Activated CD4-positive, alpha-beta T cell treated with anti-CD3 and anti-CD28 coated beads for 36 hours (primary cell): ENCODE data around the gene PEX11A. TPM values are rescaled to one million over a fixed set of nuclear protein-coding genes. Genes with fewer than 3 reads are reported as not detected.
A peak's percentile ranks its signal among the peaks of the same experiment; 100 is the strongest.

Experiments
- ATAC-seq: fragments of 200-7000 bp; cut with Tn5 transposase; one replicate; pipeline ENCODE4 v1.10.0; 2021; ENCODE audit warnings: mild to moderate bottlenecking, moderate library complexity
- CTCF ChIA-PET: fragments of 350-600 bp; sonication (Branson Sonifier 250); formaldehyde crosslinking; loops from one replicate; lab custom pipeline; 2021; ENCODE audit warnings: antibody characterized with exemption; lab: Charles Lee
- POLR2A ChIA-PET: fragments of 350-600 bp; sonication (Branson Sonifier 250); formaldehyde crosslinking; loops from one replicate; lab custom pipeline; 2021; ENCODE audit warnings: antibody characterized with exemption, inconsistent platforms; lab: Charles Lee
- DNase-seq: peaks from one replicate; pipeline ENCODE4 v3.0.0-alpha.2; 2020
- H3K27ac Mint-ChIP-seq: one replicate; pipeline ENCODE4 v1.8.0; 2021; ENCODE audit warnings: mixed read lengths
- H3K27me3 Mint-ChIP-seq: one replicate; pipeline ENCODE4 v1.8.0; 2021; ENCODE audit warnings: mixed read lengths
- H3K36me3 Mint-ChIP-seq: one replicate; pipeline ENCODE4 v1.8.0; 2021; ENCODE audit warnings: low read depth, mixed read lengths
- H3K4me1 Mint-ChIP-seq: one replicate; pipeline ENCODE4 v1.8.0; 2021; ENCODE audit warnings: mixed read lengths
- H3K4me3 Mint-ChIP-seq: one replicate; pipeline ENCODE4 v1.8.0; 2021; ENCODE audit warnings: mild to moderate bottlenecking, moderate library complexity, mixed read lengths
- H3K9me3 Mint-ChIP-seq: one replicate; pipeline ENCODE4 v1.8.0; 2021; ENCODE audit warnings: low read depth, mixed read lengths
- intact Hi-C, 2 experiments: fragments of 100-400 bp; cut with DNase I in 1 of 2; cut with micrococcal nuclease in 1 of 2; formaldehyde crosslinking; loops; one replicate each; pipeline versions ENCODE4 v1.14.2 to v1.15.1; 2022 to 2024; cut with DNase I, micrococcal nuclease
- total RNA-seq, 2 experiments: library from RNA; stranded (reverse); gene quantifications; one replicate each; pipeline ENCODE4 v1.2.3, GENCODE V29; 2021

The PEX11A gene
- total RNA-seq, 2 experiments from 2014 or later, result 4.7 to 5.3 TPM

- DNase-seq (no peak), ATAC-seq (no peak)
- peaks cover 14% of the 10 kb centered on the region for H3K27me3 Mint-ChIP-seq
- no peaks in the 10 kb centered on the region for H3K36me3 Mint-ChIP-seq
- H3K27ac Mint-ChIP-seq, result no peak overlapping the region
- CTCF ChIA-PET, result interaction anchor here (0.7 kb wide), 1 partner anchor 33 kb away, joined by 3 read pairs; no protein-coding TSS in a partner anchor
- H3K4me1 Mint-ChIP-seq, result peaks cover 1% of the 10 kb centered on the region
- POLR2A ChIA-PET, result no interaction called here
- intact Hi-C loops, result no loop called here
- no peak overlapping the region for H3K4me3 Mint-ChIP-seq
- H3K9me3 Mint-ChIP-seq, result no peaks in the 10 kb centered on the region
Measured at GRCh38 chr15:89666858-89667705, 23.5 kb downstream of the PEX11A start.

GRCh38 chr15:89666184-89666857 is 24.2 kb downstream of the PEX11A start:
- Mint-ChIP-seq H3K4me3 (no peak overlapping the region), H3K4me1 (peaks cover 1% of the 10 kb centered on the region), H3K36me3 (no peaks in the 10 kb centered on the region), H3K9me3 (no peaks in the 10 kb centered on the region), H3K27me3 (peaks cover 14% of the 10 kb centered on the region), H3K27ac (no peak overlapping the region)
- ChIA-PET POLR2A (no interaction called here), CTCF (interaction anchor here (1.3 kb wide), 1 partner anchor 10 kb away, joined by 3 read pairs; no protein-coding TSS in a partner anchor)
- intact Hi-C loops, result no loop called here
- DNase-seq (no peak), ATAC-seq (no peak)

- H3K36me3 Mint-ChIP-seq, result no peaks in the 10 kb centered on the region
- intact Hi-C loops, result no loop called here
- no peak overlapping the region for H3K27ac Mint-ChIP-seq
- ATAC-seq (peak; percentile 70), DNase-seq (peak; percentile 36)
- H3K27me3 Mint-ChIP-seq, result peaks cover 17% of the 10 kb centered on the region
- peaks cover 1% of the 10 kb centered on the region for H3K4me1 Mint-ChIP-seq
- no peaks in the 10 kb centered on the region for H3K9me3 Mint-ChIP-seq
- POLR2A ChIA-PET, result no interaction called here
- CTCF ChIA-PET, result interaction anchor here (0.8 to 1.3 kb wide), 2 partner anchors 9 to 18 kb away, joined by 3 to 4 read pairs; no protein-coding TSS in a partner anchor
- H3K4me3 Mint-ChIP-seq, result no peak overlapping the region
Measured at GRCh38 chr15:89665449-89666181, 24.9 kb downstream of the PEX11A start.

GRCh38 chr15:89664441-89665350 is 25.9 kb downstream of the PEX11A start:
- ChIA-PET POLR2A (no interaction called here), CTCF (interaction anchor here (0.8 to 1.3 kb wide), 2 partner anchors 8 to 17 kb away, joined by 3 to 4 read pairs; no protein-coding TSS in a partner anchor)

GRCh38 chr15:89662893-89663626 is 27.5 kb downstream of the PEX11A start:
- intact Hi-C loops, result no loop called here
- peaks cover 1% of the 10 kb centered on the region for H3K4me1 Mint-ChIP-seq
- H3K27me3 Mint-ChIP-seq, result peaks cover 29% of the 10 kb centered on the region
- H3K36me3 Mint-ChIP-seq, result peaks cover 2% of the 10 kb centered on the region
- POLR2A ChIA-PET, result no interaction called here
- H3K4me3 Mint-ChIP-seq, result no peak overlapping the region
- DNase-seq, result no peak
- H3K9me3 Mint-ChIP-seq, result no peaks in the 10 kb centered on the region
- CTCF ChIA-PET, result interaction anchor here (1.0 to 1.2 kb wide), 3 partner anchors 8 to 171 kb away, joined by 3 to 4 read pairs (median 3); no protein-coding TSS in a partner anchor
- no peak for ATAC-seq
- no peak overlapping the region for H3K27ac Mint-ChIP-seq

More at GRCh38 chr15:89664441-89665350, 25.9 kb downstream of the PEX11A start:
- H3K27me3 Mint-ChIP-seq, result peaks cover 21% of the 10 kb centered on the region
- H3K27ac Mint-ChIP-seq, result no peak overlapping the region
- H3K4me3 Mint-ChIP-seq, result peak overlapping the region; percentile 42
- DNase-seq (no peak), ATAC-seq (no peak)
- intact Hi-C loops, result no loop called here
- H3K9me3 Mint-ChIP-seq, result no peaks in the 10 kb centered on the region
- H3K4me1 Mint-ChIP-seq, result peaks cover 1% of the 10 kb centered on the region
- H3K36me3 Mint-ChIP-seq, result no peaks in the 10 kb centered on the region

- ChIA-PET CTCF (no interaction called here), POLR2A (interaction anchor here (0.6 kb wide), 1 partner anchor 155 kb away, joined by 4 read pairs; no protein-coding TSS in a partner anchor)
- intact Hi-C loops, result no loop called here
- DNase-seq, result no peak
- H3K4me1 Mint-ChIP-seq, result peaks cover 5% of the 10 kb centered on the region
- no peaks in the 10 kb centered on the region for H3K9me3 Mint-ChIP-seq
- ATAC-seq, result no peak
- H3K27me3 Mint-ChIP-seq, result peaks cover 33% of the 10 kb centered on the region
- H3K27ac Mint-ChIP-seq, result no peak overlapping the region
- H3K4me3 Mint-ChIP-seq, result no peak overlapping the region
- peaks cover 2% of the 10 kb centered on the region for H3K36me3 Mint-ChIP-seq
Measured at GRCh38 chr15:89660556-89660955, 30.0 kb downstream of the PEX11A start.

- Mint-ChIP-seq H3K27me3 (peaks cover 32% of the 10 kb centered on the region), H3K9me3 (no peaks in the 10 kb centered on the region), H3K36me3 (peaks cover 2% of the 10 kb centered on the region), H3K4me1 (peaks cover 10% of the 10 kb centered on the region), H3K27ac (no peak overlapping the region), H3K4me3 (no peak overlapping the region)
- intact Hi-C loops, result no loop called here
- ChIA-PET CTCF (no interaction called here), POLR2A (no interaction called here)
- DNase-seq (no peak), ATAC-seq (no peak)
Measured at GRCh38 chr15:89659295-89659694, 31.3 kb downstream of the PEX11A start.

GRCh38 chr15:89657686-89658200 is 32.8 kb downstream of the PEX11A start:
- H3K36me3 Mint-ChIP-seq, result peaks cover 2% of the 10 kb centered on the region
- no peak for ATAC-seq
- H3K9me3 Mint-ChIP-seq, result no peaks in the 10 kb centered on the region
- H3K27ac Mint-ChIP-seq, result no peak overlapping the region
- H3K4me1 Mint-ChIP-seq, result peaks cover 11% of the 10 kb centered on the region
- H3K4me3 Mint-ChIP-seq, result no peak overlapping the region
- ChIA-PET POLR2A (interaction anchor here (0.7 kb wide), 1 partner anchor 643 kb away, joined by 12 read pairs; no protein-coding TSS in a partner anchor), CTCF (interaction anchor here (1.2 to 2.5 kb wide), 2 partner anchors 15 to 90 kb away, joined by 3 to 7 read pairs; no protein-coding TSS in a partner anchor)
- peaks cover 37% of the 10 kb centered on the region for H3K27me3 Mint-ChIP-seq
- intact Hi-C loops, result no loop called here
- DNase-seq, result no peak

GRCh38 chr15:89656116-89656815 is 34.3 kb downstream of the PEX11A start:
- Mint-ChIP-seq H3K27ac (no peak overlapping the region), H3K4me3 (peak overlapping the region; percentile 73), H3K9me3 (no peaks in the 10 kb centered on the region), H3K4me1 (peaks cover 11% of the 10 kb centered on the region), H3K27me3 (peaks cover 36% of the 10 kb centered on the region), H3K36me3 (peaks cover 2% of the 10 kb centered on the region)
- ATAC-seq, result no peak
- ChIA-PET POLR2A (no interaction called here), CTCF (interaction anchor here (0.8 to 2.5 kb wide), 3 partner anchors 9 to 89 kb away, joined by 3 to 7 read pairs (median 3); no protein-coding TSS in a partner anchor)
- intact Hi-C loops, result no loop called here
- DNase-seq, result no peak
